GM23338 (cell line): ENCODE measurements around the gene PXDN. TPM values are rescaled to one million over a fixed set of nuclear protein-coding genes. Genes with fewer than 3 reads are reported as not detected.

ENCODE experiments used
- ATAC-seq: fragments of 200-7000 bp; cut with Tn5 transposase; 3 replicates; pipeline ENCODE4 v1.9.1; 2020
- DNase-seq: peaks from one replicate; pipeline ENCODE4 v3.0.0-alpha.2; 2015; ENCODE audit warnings: low spot score
- H2AFZ ChIP-seq: fragments of 200-600 bp; sonication (generic); 2 replicates; pipeline ENCODE4 v1.8.0; 2016; ENCODE audit warnings: antibody characterized with exemption, mild to moderate bottlenecking, moderate library complexity
- H3F3A ChIP-seq: fragments of 200-600 bp; sonication (generic); replicated peaks from 2 replicates; pipeline ENCODE4 v1.8.0; 2017; ENCODE audit warnings: antibody characterized with exemption, mixed run types, low read depth
- H3K27ac ChIP-seq: fragments of 200-600 bp; sonication (generic); 2 replicates; pipeline ENCODE4 v1.6.1; 2016; ENCODE audit warnings: low read depth
- H3K27me3 ChIP-seq: fragments of 200-600 bp; sonication (generic); 2 replicates; pipeline ENCODE4 v1.8.0; 2016; ENCODE audit warnings: mild to moderate bottlenecking, mixed run types, moderate library complexity; ENCODE audit not compliant: insufficient read depth
- H3K36me3 ChIP-seq: fragments of 200-600 bp; sonication (generic); 2 replicates; pipeline ENCODE4 v1.8.0; 2016; ENCODE audit warnings: mild to moderate bottlenecking; ENCODE audit not compliant: insufficient read depth
- H3K4me1 ChIP-seq: fragments of 200-600 bp; sonication (generic); 2 replicates; pipeline ENCODE4 v1.8.0; 2016; ENCODE audit warnings: mild to moderate bottlenecking, moderate library complexity; ENCODE audit not compliant: insufficient read depth
- H3K4me2 ChIP-seq: fragments of 200-600 bp; sonication (generic); 2 replicates; pipeline ENCODE4 v1.7.1; 2017; ENCODE audit warnings: mixed run types
- H3K4me3 ChIP-seq: fragments of 200-600 bp; sonication (generic); 2 replicates; pipeline ENCODE4 v1.6.1; 2016; ENCODE audit warnings: mixed run types
- H3K79me2 ChIP-seq: fragments of 200-600 bp; sonication (generic); replicated peaks from 2 replicates; pipeline ENCODE4 v1.8.0; 2017; ENCODE audit warnings: mild to moderate bottlenecking; ENCODE audit not compliant: insufficient read depth
- H3K9me2 ChIP-seq: fragments of 200-600 bp; sonication (generic); 2 replicates; pipeline ENCODE4 v1.8.0; 2017; ENCODE audit not compliant: insufficient read depth
- H4K20me1 ChIP-seq: fragments of 200-600 bp; sonication (generic); replicated peaks from 2 replicates; pipeline ENCODE4 v1.8.0; 2017; ENCODE audit warnings: mild to moderate bottlenecking; ENCODE audit not compliant: insufficient read depth
- H3K27ac Mint-ChIP-seq: 2 replicates; pipeline ENCODE4 v1.8.0; 2020; ENCODE audit warnings: inconsistent platforms, mild to moderate bottlenecking, moderate library complexity, mixed read lengths
- H3K27me3 Mint-ChIP-seq: 3 replicates; pipeline ENCODE4 v1.8.0; 2022; ENCODE audit warnings: low read depth, mild to moderate bottlenecking, moderate library complexity, mixed read lengths, inconsistent platforms; ENCODE audit not compliant: insufficient read depth, poor library complexity
- H3K36me3 Mint-ChIP-seq: 3 replicates; pipeline ENCODE4 v1.8.0; 2021; ENCODE audit warnings: low read depth, mild to moderate bottlenecking, inconsistent platforms, moderate library complexity, mixed read lengths
- H3K4me1 Mint-ChIP-seq: 3 replicates; pipeline ENCODE4 v1.8.0; 2020; ENCODE audit warnings: mild to moderate bottlenecking, inconsistent platforms, mixed read lengths
- H3K4me3 Mint-ChIP-seq: 3 replicates; pipeline ENCODE4 v1.8.0; 2021; ENCODE audit warnings: moderate library complexity, mild to moderate bottlenecking, inconsistent platforms, mixed read lengths
- H3K9me3 Mint-ChIP-seq: 3 replicates; pipeline ENCODE4 v1.8.0; 2020; ENCODE audit warnings: moderate library complexity, mild to moderate bottlenecking, inconsistent platforms, mixed read lengths
- EZH2phosphoT487 ChIP-seq: fragments of 200-600 bp; sonication (generic); IDR thresholded peaks from one replicate; pipeline ENCODE4 v1.8.1; 2018; ENCODE audit warnings: antibody characterized with exemption; ENCODE audit not compliant: unreplicated experiment
- JUNB ChIP-seq: IDR thresholded peaks from one replicate; pipeline ENCODE4 v1.6.1; 2016; ENCODE audit warnings: antibody characterized with exemption; ENCODE audit not compliant: unreplicated experiment
- POLR2AphosphoS5 ChIP-seq: IDR thresholded peaks from 2 replicates; pipeline ENCODE4 v1.6.1; 2016; ENCODE audit warnings: antibody characterized with exemption, low read depth
- ZNF114 ChIP-seq: fragments of 250-450 bp; sonication (Bioruptor Pico); IDR thresholded peaks from 2 replicates; pipeline ENCODE4 v1.5.0; 2020; ENCODE audit warnings: mild to moderate bottlenecking, moderate library complexity
- ZNF462 ChIP-seq: fragments of 250-450 bp; sonication (Bioruptor Pico); IDR thresholded peaks from 2 replicates; pipeline ENCODE4 v1.5.0; 2020; ENCODE audit warnings: mild to moderate bottlenecking, moderate library complexity
- polyA plus RNA-seq: library from polyadenylated mRNA; unstranded; fragments of >200 nt; fragmentation: Nextera tagmentation; extraction: Ambion mirVana; gene quantifications from 2 replicates; pipeline ENCODE4 v1.2.1, GENCODE V29; 2016
- total RNA-seq: library from RNA; depleted of rRNA; stranded (reverse); fragments of >200 nt; shearing (Covaris generic); gene quantifications from 2 replicates; pipeline ENCODE4 v1.2.3, GENCODE V29; 2014
- TF ChIP-seq, protein P1 (sequence below): IDR thresholded peaks from 2 replicates; pipeline ENCODE4 v1.6.1; 2016; ENCODE audit warnings: antibody characterized with exemption

PXDN gene
- total and polyA plus RNA-seq, 2 experiments from 2014 or later = 42.2 to 225 TPM

DNA sequence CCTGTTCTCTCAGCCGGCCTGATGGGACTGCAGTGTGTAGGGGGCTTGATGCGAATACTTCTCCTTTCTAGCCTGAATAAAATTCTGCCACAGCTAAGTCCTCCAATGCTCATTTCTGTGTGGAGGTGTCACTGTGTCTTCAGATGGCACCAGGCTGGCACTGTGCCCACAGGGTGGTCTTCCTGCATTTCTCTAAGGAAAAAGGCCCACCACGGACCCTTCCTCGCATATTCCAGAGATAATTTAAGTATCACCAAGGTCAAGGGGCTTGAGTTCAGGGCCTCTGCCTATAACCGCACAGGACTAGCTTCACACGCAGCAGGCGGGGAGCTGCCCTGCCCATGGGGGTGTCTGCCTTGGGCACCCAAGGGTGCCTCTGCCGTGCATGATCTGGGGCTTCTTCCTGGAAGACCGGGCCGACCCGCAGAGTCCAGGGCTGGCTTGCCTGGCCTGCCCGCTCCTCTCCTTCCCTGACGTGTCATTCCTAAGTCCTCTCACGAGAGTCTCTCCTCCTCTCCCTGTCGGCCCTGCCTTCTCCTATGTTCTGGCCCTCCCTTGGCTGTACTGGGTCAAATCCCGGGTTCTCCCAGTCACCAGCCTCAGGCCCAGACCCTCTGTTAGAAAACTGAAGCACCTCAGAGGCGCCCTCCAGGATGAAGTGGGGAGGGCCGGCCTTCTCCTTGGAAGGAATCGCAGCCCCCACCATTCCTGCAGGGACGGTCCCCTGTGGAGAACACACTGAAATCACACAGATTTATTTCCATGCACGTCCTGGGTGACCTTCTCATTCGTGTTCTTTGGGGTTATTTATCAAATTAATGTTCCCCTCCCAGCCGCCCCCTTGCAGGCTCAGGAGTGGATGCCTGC is 48.9 kb upstream of the PXDN start (continued):
- TF ChIP-seq ZNF462 (CRISPR knock-in tag) = no peak

DNA sequence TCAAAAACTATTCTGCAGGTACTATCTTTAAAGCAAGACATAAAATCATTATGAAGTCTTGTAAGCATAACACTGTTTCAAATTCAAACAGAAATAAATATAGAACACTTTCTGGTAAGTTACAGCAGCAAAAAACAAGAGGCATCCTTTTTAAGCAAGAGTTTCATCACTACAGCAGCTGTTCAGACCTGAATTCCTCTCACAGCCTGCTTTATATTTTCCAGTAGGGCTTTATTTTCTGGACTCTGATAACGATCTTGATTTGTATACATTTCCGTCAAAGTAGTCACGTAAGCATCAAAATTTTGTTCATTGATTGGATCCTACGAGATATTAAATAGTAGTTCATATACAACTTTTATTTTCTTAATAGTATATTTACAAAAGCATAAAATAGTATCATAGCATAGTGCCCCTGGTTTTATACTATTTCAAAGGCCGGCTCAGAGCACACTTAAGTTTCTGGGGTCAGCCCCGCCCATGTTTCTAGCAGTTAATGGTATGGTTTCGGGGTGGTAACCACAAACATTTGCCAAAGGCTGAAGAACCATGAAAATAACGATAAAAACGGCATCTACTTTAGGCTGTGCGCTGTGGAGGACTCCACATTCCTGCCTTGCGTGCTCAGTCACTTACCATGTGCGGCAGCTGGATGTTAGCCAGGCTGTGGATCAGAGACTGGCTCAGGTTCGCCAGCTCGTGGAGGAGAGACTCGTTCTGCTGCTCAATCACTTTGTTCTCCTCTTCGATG is 47.5 kb upstream of the PXDN start:
- Histone ChIP-seq H3F3A (no peaks in the 10 kb centered on the region), H3K79me2 (no peaks in the 10 kb centered on the region), H3K4me3 (no peak overlapping the region), H3K36me3 (no peaks in the 10 kb centered on the region), H2AFZ (no peak overlapping the region), H3K4me1 (no peaks in the 10 kb centered on the region), H3K4me2 (no peak overlapping the region), H4K20me1 (no peaks in the 10 kb centered on the region), H3K27me3 (no peaks in the 10 kb centered on the region), H3K9me2 (no peaks in the 10 kb centered on the region), H3K27ac (no peak overlapping the region)
- Mint-ChIP-seq H3K9me3 (no peaks in the 10 kb centered on the region; the same call in 2 of the 3 replicates), H3K36me3 (no peaks in the 10 kb centered on the region), H3K4me1 (peaks cover 12% of the 10 kb centered on the region), H3K27me3 (peaks cover 2% of the 10 kb centered on the region), H3K27ac (no peak overlapping the region), H3K4me3 (no peak overlapping the region)
- ATAC-seq (no peak), DNase-seq (no peak)
- TF ChIP-seq JUNB = no peak
- no peak for TF ChIP-seq ZNF462 (CRISPR knock-in tag)
- no peak for TF ChIP-seq ZNF114 (CRISPR knock-in tag)
- no peak for TF ChIP-seq POLR2AphosphoS5
- TF ChIP-seq, protein P1, sequence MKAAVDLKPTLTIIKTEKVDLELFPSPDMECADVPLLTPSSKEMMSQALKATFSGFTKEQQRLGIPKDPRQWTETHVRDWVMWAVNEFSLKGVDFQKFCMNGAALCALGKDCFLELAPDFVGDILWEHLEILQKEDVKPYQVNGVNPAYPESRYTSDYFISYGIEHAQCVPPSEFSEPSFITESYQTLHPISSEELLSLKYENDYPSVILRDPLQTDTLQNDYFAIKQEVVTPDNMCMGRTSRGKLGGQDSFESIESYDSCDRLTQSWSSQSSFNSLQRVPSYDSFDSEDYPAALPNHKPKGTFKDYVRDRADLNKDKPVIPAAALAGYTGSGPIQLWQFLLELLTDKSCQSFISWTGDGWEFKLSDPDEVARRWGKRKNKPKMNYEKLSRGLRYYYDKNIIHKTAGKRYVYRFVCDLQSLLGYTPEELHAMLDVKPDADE = no peak
- TF ChIP-seq EZH2phosphoT487 = no peak
